Lung (tissue), 12 donors: ENCODE measurements around the gene EFHD2. TPM values are rescaled to one million over a fixed set of nuclear protein-coding genes. Genes with fewer than 3 reads are reported as not detected.

Experiments
- ATAC-seq: fragments of 200-7000 bp; cut with Tn5 transposase; one replicate; pipeline ENCODE4 v1.9.1; 2020; ENCODE audit warnings: moderate number of reproducible peaks; ENCODE audit not compliant: insufficient read depth, low FRiP score
- DNase-seq, 3 donors: peaks; one replicate each; pipeline ENCODE4 v3.0.0-alpha.2; 2013 to 2017
- H3K27ac ChIP-seq, 2 donors: one replicate each; pipeline ENCODE4 v1.5.1; 2013; ENCODE audit warnings: mild to moderate bottlenecking in 2 of 2, moderate library complexity in 2 of 2, control low read depth in 1 of 2, inconsistent platforms in 1 of 2, low read depth in 1 of 2, low read length in 1 of 2
- H3K27me3 ChIP-seq, 3 donors: one replicate each; pipeline ENCODE4 v1.5.1; 2013; ENCODE audit warnings: low read length in 2 of 3; ENCODE audit not compliant: control insufficient read depth in 3 of 3, insufficient read depth in 3 of 3
- H3K36me3 ChIP-seq, 4 donors: one replicate each; pipeline ENCODE4 v1.5.1; 2013; ENCODE audit warnings: low read length in 4 of 4, mild to moderate bottlenecking in 1 of 4, moderate library complexity in 1 of 4; ENCODE audit not compliant: control insufficient read depth in 4 of 4, insufficient read depth in 4 of 4
- H3K4me1 ChIP-seq, 5 donors: one replicate each; pipeline ENCODE4 v1.5.1; 2013; ENCODE audit warnings: low read length in 5 of 5, mild to moderate bottlenecking in 2 of 5, moderate library complexity in 1 of 5; ENCODE audit not compliant: control insufficient read depth in 5 of 5, insufficient read depth in 5 of 5
- H3K4me3 ChIP-seq: one replicate; pipeline ENCODE4 v1.5.1; 2013; ENCODE audit warnings: mild to moderate bottlenecking, control low read depth, moderate library complexity
- H3K9ac ChIP-seq, 2 donors: one replicate each; pipeline ENCODE4 v1.5.1; 2013; ENCODE audit warnings: low read length in 2 of 2, control low read depth in 1 of 2; ENCODE audit not compliant: insufficient read depth in 1 of 2
- H3K9me3 ChIP-seq, 4 donors: one replicate each; pipeline ENCODE4 v1.5.1; 2013; ENCODE audit warnings: low read length in 3 of 4, mild to moderate bottlenecking in 1 of 4, moderate library complexity in 1 of 4; ENCODE audit not compliant: control insufficient read depth in 4 of 4, insufficient read depth in 3 of 4
- WGBS, 2 donors: extraction: QIAGEN DNeasy Blood & Tissue Kit; methylation state at CpG; one replicate each; pipeline ENCODE4 v1.1.7; 2013; 5-methylcytosine and 5-hydroxymethylcytosine counted together
- polyA plus RNA-seq, 2 donors: library from polyadenylated mRNA; stranded (reverse); fragments of 200-250 nt; gene quantifications; one replicate each; pipeline ENCODE4 v1.2.1, GENCODE V29; 2013
- total RNA-seq, 2 donors: library from RNA; depleted of rRNA in 1 of 2; stranded (reverse); fragments of >200 nt in 1 of 2; gene quantifications; one replicate each; pipeline ENCODE4 v1.2.1, GENCODE V29; 2014 to 2021
- TF ChIP-seq, protein P1 (sequence below): IDR thresholded peaks from 2 replicates; pipeline ENCODE4 v1.5.1; 2012; ENCODE audit warnings: mild to moderate bottlenecking; ENCODE audit errors: control extremely low read depth, extremely low read depth
- donor health status: control.
- donor health status: control.
- donor health status: Bipolar disorder and iron deficiency.
- donor health status: healthy.
- donor health status: DM: yes; HTN: yes; CAD: no.

Gene EFHD2
- total and polyA plus RNA-seq, 4 donors: 28.2 to 175 (median 90.1) TPM

DNA sequence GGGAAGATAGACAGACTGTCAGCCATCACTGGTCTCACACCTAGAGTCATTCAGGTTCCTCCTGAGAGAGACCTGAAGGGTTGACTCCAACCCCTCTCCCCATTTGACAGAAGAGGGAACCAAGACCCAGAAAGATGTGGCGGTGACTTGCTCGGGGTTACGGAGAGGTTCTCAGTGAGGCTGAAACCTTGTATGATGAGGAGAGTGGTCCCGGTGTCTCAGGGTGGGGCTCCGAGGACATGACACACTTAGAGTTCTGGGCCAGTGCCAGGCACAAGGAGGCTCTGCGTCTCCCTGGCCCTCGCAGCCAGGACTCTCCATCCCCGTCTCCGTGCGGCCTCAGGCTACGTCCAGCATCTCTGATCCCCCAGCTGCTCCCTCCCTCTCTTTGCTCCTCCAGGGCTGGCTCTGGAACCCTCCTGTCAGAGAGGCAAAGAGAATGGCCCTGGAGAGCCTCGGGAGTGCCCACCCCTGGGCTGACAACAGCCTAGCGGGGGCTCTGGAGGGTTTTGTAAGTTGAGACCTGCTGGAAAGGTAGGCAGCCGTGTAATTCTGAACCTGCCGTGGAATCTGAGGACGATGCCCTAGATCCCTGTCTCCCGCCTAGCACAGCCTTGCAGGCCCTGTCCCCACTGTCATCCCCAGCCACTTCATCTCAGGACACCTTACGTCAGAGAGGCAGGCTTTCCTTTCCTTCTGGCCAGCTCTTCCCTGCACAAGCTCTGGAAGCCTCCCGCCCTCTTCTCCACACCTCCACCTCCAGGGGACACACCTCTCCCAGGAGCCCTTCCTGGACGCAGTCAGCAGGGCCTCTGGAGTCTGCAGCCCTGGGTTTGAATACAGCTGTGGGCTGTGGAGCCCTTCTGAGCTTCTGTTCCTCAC, 4.1 kb downstream of the EFHD2 start:
- no peak overlapping the region for H3K9ac ChIP-seq
- no peaks in the 10 kb centered on the region for H3K9me3 ChIP-seq
- no peak overlapping the region for H3K4me3 ChIP-seq
- H3K27me3 ChIP-seq: no peaks in the 10 kb centered on the region
- no peak for DNase-seq
- TF ChIP-seq, protein P1, sequence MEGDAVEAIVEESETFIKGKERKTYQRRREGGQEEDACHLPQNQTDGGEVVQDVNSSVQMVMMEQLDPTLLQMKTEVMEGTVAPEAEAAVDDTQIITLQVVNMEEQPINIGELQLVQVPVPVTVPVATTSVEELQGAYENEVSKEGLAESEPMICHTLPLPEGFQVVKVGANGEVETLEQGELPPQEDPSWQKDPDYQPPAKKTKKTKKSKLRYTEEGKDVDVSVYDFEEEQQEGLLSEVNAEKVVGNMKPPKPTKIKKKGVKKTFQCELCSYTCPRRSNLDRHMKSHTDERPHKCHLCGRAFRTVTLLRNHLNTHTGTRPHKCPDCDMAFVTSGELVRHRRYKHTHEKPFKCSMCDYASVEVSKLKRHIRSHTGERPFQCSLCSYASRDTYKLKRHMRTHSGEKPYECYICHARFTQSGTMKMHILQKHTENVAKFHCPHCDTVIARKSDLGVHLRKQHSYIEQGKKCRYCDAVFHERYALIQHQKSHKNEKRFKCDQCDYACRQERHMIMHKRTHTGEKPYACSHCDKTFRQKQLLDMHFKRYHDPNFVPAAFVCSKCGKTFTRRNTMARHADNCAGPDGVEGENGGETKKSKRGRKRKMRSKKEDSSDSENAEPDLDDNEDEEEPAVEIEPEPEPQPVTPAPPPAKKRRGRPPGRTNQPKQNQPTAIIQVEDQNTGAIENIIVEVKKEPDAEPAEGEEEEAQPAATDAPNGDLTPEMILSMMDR: no peak
- no peak for ATAC-seq
- H3K36me3 ChIP-seq: peaks cover 0 to under 1% (median 0%) of the 10 kb centered on the region in 4 donors
- WGBS, 2 donors: 89 to 93% methylated on average over 20 of the region's 20 CpGs
- H3K27ac ChIP-seq: no peak overlapping the region
- H3K4me1 ChIP-seq: peaks cover 0 to 18% (median 6%) of the 10 kb centered on the region in 5 donors

DNA sequence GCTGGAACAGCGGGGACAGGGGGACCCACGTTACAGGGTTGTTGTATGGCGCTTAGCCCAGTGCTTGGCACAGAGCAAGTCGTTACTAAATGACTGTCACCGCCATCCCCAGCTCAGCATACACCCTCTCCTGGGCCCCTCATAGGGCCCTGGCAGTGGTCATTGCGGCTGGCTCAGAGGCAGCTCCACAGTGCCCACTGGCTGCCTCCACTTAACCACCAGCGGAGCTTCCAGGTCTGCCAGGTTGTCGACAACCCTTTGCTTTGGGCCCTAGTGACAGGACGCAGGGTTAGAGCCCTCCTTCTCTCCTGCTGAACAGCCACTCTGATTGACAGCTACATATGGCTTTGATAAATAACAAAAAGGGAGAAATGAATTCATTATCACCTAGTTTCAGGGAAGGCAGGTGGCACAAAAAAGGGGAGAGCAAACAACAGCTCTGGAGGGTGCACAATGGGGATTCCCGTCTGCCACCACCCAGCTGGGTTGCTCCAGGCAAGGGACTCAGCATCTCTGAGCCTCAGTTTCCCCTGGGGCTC, 4.8 kb downstream of the EFHD2 start:
- peaks cover 0 to 19% (median 6%) of the 10 kb centered on the region in 5 donors for H3K4me1 ChIP-seq
- 93 to 94% methylated on average over 10 of the region's 10 CpGs for WGBS, 2 donors
- H3K9ac ChIP-seq: no peak overlapping the region
- H3K27ac ChIP-seq: no peak overlapping the region
- no peak overlapping the region for H3K4me3 ChIP-seq
- peaks cover 0 to 2% (median 0%) of the 10 kb centered on the region in 4 donors for H3K36me3 ChIP-seq
- no peak for ATAC-seq
- no peaks in the 10 kb centered on the region for H3K9me3 ChIP-seq
- TF ChIP-seq, protein P1: no peak
- DNase-seq: no peak
- no peaks in the 10 kb centered on the region for H3K27me3 ChIP-seq

DNA sequence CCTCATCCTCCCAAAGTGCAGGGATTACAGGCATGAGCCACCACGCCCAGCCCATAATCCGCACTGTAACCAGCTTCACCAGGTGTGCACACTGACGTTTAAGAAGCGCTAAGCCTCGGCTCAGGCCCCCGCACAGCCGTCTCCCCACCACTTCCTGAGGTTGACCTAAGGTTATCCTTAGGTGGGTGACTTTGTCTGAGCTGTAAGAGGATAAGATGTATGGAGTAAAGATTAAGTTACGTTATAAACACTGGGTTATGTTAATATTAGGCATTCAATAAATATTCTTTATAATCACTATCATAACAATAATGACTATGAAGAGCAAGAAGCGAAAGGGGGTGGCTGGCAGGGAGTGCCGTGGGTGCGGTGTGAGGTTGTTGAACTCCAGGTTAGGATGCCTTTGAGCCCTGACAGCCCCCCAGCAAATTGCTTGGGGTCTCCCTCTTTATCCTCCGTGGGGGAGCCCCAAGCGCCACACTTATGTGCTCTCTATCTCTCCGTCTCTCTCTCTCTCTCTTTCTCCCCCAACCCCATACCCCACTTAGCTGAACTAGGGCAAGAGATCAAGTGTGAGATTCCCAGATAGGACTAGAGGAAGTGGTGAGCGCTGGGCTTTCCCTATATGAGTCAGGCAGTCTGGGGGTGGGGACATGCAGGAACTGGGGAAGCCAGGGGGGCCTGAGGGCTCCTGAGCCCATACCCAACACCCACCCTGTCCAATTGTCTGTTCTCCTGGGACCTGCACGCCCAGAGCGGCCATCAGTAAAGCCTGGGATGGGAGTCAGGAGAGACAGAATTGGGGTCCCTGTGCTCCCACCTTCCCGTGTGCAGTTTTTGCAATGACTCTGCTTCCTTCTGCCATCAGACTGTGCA, 7.6 kb downstream of the EFHD2 start:
- Histone ChIP-seq H3K27me3 (no peaks in the 10 kb centered on the region), H3K9ac (no peak overlapping the region), H3K4me3 (no peak overlapping the region), H3K9me3 (no peaks in the 10 kb centered on the region), H3K27ac (peak overlapping the region; percentile 27 to 64), H3K4me1 (peaks cover 0 to 17% (median 0%) of the 10 kb centered on the region in 5 donors), H3K36me3 (peaks cover 0 to 2% (median 0%) of the 10 kb centered on the region in 4 donors)
- WGBS, 2 donors: 37 to 56% methylated on average over 18 of the region's 18 CpGs
- ATAC-seq (peak; percentile 52), DNase-seq (no peak)
- TF ChIP-seq, protein P1: no peak
